AG09319 (cell line): ENCODE data around the gene TMEM86B.

Experiments used
- DNase-seq: peaks from one replicate; pipeline ENCODE4 v3.0.0-alpha.2; 2010; ENCODE audit warnings: low read depth; ENCODE audit errors: extremely low read depth
- TF ChIP-seq, protein P1 (sequence below): IDR thresholded peaks from 2 replicates; pipeline ENCODE4 v1.5.1; 2011; ENCODE audit warnings: low read depth, mild to moderate bottlenecking, inconsistent platforms, low read length, moderate library complexity

Gene TMEM86B

DNA sequence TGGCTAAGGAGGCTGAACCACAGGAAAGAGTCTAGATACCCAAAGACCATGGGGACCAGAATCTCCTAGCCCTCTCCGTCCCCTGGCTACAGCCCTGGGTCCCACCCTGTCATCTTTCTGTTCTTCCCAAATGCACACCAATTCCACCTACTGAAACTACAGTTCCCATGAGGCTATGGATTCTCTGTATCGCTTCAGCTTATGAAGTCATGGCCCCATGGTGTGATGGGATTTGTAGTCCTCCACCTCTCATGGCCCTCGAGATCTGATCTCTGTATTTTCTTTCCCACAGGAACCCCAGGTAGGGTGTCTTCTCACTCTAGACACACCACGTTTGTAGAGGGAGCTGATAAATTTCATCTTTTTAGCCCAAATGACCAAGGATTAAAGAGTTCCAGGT lies 31.0 kb downstream of the TMEM86B start:
- DNase-seq = no peak
- TF ChIP-seq, protein P1, sequence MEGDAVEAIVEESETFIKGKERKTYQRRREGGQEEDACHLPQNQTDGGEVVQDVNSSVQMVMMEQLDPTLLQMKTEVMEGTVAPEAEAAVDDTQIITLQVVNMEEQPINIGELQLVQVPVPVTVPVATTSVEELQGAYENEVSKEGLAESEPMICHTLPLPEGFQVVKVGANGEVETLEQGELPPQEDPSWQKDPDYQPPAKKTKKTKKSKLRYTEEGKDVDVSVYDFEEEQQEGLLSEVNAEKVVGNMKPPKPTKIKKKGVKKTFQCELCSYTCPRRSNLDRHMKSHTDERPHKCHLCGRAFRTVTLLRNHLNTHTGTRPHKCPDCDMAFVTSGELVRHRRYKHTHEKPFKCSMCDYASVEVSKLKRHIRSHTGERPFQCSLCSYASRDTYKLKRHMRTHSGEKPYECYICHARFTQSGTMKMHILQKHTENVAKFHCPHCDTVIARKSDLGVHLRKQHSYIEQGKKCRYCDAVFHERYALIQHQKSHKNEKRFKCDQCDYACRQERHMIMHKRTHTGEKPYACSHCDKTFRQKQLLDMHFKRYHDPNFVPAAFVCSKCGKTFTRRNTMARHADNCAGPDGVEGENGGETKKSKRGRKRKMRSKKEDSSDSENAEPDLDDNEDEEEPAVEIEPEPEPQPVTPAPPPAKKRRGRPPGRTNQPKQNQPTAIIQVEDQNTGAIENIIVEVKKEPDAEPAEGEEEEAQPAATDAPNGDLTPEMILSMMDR = no peak

DNA sequence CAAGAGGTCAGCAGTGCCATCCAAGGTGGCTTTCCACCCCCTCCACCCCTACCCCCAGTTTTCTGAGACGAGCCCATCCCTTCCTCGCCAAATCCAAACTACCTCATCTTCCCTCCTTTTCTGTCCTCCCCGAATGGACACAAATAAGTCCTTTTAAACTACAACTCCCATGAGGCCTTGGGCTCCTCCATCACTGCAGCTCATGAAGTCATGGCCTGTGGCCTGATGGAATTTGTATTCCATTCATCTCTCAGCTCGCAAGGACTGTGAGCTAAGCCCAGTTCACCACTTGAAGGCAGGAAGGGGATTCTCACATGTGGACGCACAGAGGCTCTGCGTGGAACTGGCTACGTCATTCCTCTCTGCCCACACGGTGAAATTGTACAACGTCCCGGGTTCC lies 31.8 kb downstream of the TMEM86B start:
- no peak for DNase-seq
- TF ChIP-seq, protein P1 = no peak

DNA sequence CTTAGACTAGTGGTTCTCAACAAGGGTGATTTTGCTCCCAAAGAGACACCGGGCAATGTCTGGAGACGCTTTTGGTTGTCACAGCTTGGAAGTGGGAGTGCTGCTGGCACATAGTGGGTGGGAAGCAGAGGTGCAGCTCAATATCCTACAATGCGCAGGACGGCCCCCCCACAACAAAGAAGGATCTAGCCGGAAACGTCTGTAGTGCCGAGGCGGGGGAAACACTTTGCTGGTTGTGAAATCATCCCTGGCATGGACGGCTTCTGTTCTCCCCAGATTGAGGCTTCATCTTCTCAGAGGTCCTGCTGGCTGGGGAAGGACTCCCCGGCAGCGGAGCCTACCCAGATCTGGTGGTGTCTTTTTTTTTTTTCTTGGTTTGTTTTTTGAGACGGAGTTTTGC lies 35.1 kb downstream of the TMEM86B start:
- TF ChIP-seq, protein P1 = no peak
- no peak for DNase-seq

DNA sequence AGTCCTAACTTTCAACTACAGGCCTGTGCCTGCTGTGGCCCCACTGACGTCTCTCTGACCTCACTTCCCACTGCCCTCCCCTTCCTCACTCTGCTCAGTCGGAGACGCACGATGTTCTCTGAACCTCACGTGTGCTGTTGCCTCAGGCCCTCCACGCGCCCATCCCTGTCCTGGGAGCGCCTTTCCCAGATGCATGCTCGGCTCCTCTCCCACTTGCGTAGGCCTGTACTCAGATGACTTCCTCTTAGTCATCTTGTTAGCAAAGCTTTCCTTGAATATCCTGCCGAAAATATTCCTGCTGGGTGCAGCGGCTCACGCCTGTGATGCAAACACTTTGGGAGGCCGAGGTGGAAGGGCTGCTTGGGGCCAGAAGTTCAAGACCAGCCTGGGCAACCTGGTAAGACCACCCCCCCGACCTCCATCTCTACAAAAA lies 39.1 kb downstream of the TMEM86B start:
- TF ChIP-seq, protein P1 = no peak
- DNase-seq = peak; percentile 88

DNA sequence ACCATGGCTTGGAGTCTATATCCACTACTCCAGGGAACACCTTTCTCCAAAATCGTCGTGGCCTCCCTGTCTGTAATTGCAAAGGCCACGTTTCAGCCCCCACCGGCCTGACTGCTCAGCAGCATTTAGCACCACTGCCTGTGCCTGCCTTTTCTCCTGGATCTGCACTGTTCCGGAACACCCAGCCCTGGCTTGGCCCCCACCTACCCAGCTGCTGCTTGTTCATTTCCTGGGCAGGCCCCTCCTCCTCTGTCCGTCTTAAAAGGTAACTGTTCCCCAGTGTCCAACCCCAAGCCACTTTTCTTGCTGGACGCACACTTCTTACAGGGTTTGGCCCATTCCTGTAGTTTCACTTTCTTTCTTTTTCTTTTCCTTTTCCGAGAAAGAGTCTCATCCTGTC lies 39.9 kb downstream of the TMEM86B start:
- no peak for DNase-seq
- TF ChIP-seq, protein P1 = no peak

DNA sequence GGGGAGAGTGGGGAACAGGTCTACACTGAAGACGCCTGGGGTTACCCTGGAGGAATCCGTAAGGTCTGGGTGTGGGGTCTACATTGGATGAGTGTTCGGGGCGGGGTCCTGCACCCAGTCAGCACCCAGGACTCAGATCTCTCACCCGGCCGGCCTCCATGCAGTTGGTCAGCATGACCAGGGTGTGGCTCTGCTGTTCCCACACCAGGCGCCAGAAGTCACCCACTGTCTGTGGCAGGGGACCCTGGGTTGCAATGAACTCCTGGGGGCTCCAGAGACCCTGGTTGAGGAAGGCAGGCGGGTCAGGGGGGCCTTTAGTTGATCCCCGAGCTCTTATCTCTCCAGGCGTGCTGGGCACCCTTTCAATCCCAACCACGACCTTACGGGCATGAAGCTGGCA lies 42.5 kb downstream of the TMEM86B start:
- TF ChIP-seq, protein P1 = no peak
- DNase-seq = no peak

DNA sequence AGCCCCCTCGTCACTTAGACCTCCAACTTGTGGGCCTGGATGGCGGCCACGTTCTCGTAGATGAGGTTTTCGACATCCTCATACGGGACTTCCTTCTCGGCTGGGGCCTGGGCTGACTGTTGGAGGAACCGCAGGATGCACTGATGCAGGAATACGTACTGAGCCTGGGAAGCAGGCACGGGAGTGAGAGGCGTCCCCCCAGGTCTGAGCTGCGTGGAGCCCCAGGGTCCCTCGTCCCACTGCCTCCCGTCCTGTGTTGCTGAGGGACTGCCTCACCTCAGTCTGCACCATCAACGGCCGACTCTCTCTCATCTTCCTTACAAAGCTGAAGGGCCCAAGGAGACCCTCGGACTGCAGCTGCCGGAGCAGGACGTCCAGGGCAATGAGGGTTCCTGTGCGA lies 46.8 kb downstream of the TMEM86B start:
- TF ChIP-seq, protein P1 = no peak

More for the DNA sequence above, 46.8 kb downstream of the TMEM86B start:
- no peak for DNase-seq
